NCI-H748 (cell line): ENCODE measurements around the gene CDH3.

Experiments
- DNase-seq: peaks from one replicate; lab custom pipeline; 2025; ENCODE audit not compliant: unreplicated experiment; lab: John Stamatoyannopoulos, UW

Gene CDH3

DNA sequence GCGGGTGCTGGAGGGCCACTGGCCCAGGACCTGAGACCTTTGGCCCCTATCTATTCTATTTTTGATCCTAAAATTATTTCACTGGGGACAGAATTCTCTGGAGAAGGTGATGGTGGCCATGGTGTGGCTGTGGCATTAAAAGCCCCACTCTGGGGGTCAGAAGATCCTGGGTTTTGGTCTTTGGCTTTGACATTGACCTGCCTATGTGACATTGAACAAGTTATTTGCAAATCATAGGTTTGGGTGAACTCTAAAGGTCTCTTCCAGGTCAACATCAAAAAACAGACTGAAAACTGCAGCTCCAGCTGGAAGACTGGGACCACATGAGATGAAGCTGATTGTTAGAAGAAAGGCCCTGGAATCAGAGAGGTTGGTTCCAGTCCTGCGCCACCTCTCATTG, 89.7 kb downstream of the CDH3 start:
- DNase-seq = no peak

DNA sequence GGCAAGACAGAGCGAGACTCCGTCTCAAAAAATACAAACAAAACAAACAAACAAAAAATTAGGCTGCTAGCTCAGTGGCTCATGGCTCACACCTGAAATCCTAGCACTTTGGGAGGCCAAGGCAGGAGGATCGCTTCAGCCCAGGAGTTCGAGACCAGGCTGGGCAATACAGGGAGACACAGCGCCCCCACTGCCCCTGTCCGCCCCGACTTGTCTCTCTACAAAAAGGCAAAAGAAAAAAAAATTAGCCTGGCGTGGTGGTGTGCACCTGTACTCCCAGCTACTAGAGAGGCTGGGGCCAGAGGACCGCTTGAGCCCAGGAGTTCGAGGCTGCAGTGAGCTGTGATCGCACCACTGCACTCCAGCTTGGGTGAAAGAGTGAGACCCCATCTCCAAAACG, 91.5 kb downstream of the CDH3 start:
- no peak for DNase-seq

DNA sequence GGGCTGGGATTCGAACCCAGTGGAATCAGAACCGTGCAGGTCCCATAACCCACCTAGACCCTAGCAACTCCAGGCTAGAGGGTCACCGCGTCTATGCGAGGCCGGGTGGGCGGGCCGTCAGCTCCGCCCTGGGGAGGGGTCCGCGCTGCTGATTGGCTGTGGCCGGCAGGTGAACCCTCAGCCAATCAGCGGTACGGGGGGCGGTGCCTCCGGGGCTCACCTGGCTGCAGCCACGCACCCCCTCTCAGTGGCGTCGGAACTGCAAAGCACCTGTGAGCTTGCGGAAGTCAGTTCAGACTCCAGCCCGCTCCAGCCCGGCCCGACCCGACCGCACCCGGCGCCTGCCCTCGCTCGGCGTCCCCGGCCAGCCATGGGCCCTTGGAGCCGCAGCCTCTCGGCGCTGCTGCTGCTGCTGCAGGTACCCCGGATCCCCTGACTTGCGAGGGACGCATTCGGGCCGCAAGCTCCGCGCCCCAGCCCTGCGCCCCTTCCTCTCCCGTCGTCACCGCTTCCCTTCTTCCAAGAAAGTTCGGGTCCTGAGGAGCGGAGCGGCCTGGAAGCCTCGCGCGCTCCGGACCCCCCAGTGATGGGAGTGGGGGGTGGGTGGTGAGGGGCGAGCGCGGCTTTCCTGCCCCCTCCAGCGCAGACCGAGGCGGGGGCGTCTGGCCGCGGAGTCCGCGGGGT, 92.1 kb downstream of the CDH3 start, which contains the start of gene CDH1:
TSS of gene CDH1 (plus strand) at position 247 of the 684 bp plus-strand sequence. CDS start at position 371, 124 bp downstream.
- DNase-seq = peak; percentile 93

DNA sequence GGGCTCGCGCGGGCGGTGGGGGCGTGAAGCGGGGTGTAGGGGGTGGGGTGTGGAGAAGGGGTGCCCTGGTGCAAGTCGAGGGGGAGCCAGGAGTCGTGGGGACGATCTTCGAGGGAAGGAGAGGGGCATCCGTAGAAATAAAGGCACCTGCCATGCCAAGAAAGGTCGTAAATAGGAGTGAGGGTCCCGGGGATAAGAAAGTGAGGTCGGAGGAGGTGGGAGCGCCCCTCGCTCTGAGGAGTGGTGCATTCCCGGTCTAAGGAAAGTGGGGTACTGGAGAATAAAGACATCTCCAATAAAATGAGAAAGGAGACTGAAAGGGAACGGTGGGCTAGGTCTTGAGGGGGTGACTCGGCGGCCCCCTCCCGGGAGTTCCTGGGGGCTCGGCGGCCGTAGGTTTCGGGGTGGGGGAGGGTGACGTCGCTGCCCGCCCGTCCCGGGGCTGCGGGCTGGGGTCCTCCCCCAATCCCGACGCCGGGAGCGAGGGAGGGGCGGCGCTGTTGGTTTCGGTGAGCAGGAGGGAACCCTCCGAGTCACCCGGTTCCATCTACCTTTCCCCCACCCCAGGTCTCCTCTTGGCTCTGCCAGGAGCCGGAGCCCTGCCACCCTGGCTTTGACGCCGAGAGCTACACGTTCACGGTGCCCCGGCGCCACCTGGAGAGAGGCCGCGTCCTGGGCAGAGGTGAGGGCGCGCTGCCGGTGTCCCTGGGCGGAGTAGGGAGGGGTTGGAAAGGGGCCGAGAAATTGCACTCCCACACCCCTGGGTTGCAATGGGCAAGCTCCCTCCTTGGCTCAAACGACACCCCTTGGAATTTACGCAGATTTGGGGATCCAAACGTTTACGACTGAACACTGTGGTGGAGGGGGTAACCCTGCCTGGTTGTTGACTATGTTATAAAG, 92.9 kb downstream of the CDH3 start:
- peak; percentile 42 for DNase-seq

DNA sequence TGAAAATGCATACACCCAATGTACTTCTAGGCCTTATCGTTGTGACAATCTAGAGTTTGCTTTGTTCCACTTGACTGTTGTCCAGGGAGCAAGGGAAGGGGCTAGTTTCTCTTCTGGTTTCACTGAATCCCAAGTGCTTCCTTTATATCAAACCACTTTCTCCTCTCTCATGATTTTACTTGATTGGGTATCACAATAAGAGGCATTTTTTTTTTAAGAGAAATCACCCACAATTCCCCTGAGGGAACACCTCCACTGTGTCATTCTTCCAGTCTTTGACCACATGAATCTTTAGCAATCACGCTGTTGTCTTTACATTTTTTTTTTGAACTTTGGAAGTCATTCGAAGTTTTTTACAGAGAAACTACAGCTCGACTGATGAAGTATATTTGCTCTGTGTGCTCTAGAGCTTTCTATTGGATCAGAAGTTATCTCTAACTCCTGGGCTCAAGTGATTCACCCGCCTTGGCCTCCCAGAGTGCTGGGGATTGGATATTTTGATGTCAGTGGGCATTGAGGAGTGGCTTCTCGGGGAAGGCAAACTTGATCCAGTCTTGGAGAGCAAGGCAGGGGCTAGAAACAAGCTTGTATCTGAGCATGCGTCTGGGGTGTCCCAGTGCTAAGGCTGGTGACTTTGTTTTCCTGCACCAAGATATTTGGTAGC, 95.0 kb downstream of the CDH3 start:
- DNase-seq = no peak

DNA sequence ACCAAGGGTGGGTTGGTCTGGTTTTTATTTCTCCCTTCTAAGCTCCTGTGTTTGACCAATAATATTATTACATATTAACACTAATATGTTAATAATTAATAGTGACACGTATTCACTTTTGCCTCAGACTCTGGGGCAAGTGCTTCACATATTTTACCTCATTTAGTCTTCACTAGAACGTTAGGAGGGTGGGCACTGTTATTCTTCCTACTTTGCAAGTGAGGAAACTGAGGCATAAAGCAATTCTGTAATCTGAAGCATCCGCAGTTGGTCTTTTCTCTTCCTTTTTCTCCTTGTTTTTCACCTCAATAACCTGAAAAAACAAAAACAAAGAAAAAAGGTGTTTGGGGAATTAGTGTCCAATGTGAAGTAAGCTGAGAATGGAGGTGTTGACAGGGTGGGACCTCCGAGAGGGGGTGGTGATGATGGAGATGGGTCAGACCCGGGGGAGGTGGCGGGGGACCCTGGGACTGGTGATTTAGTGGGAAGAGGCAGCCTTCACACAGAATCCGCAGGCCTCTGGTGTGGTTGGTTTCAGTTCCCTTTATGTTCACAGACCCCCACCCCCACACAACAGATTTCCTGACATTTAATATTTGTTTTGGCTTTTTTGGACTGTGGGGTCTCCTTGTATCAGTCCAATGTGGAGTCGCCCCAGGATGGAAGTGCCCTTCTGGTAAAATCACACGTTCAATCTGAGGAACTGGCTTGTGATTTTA, 95.7 kb downstream of the CDH3 start:
- no peak for DNase-seq

DNA sequence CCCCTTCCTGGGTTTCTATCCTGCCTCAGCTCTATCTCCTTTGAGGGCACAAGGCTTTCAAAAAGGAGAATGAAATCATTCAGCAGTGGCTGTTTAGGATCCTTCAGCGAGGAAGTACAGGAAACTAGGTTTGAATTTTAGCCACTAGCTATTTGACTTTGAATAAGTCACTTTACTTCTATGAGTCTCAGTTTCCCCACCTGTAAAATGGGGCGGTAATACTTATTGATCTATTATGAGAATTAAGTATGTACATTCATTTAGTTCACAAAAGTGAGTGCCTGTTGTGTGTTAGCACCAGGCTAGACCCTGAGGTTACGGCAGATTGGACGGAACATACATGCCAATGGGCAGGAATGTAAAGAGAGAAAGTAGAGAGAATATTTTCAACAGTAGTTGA, 98.6 kb downstream of the CDH3 start:
- DNase-seq = no peak

DNA sequence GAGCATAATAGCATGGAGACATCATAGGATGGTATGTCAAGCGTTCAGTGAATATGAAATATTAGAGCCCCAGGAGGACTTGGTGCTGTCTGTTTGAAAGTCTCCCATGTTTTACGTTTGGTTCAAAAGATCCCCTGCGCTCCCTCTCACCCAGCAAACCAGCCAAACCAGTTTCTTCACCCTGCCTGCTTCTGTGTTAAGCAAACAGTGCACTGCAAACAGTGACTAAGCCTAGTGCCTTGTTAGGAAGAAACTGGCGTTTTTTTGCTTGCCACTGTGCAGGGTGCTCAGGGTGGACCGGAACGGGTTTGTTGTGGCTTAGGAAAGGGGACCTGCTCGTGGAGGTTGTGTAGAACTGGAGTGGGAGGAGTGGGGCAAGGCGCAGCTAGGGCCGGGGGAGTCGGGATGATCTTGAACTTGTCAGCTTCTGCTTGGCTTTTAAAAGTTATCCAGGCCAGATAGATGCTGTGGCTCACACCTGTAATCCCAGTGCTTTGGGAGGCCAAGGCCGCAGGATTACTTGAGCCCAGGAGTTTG, 99.7 kb downstream of the CDH3 start:
- peak; percentile 97 for DNase-seq

DNA sequence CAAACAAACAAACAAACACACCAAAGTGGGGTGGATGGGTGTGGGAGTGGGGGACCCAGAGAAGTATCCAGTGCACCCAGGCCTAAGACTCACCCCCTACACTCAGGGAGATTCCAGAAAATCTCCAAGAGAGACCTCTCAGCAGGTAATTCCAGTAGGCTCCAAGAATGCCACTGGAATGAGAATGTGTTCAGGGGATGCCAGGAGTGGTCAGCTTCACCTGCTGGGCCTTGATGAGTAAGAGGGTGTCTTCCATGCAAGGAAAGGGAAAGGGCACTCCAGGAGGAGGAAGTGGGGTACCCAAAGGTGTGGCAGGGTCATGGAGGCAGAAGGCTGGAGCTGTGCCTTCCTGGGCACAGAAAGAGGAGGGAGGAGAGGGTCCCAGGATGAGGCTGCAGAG, 101.8 kb downstream of the CDH3 start:
- DNase-seq = no peak

DNA sequence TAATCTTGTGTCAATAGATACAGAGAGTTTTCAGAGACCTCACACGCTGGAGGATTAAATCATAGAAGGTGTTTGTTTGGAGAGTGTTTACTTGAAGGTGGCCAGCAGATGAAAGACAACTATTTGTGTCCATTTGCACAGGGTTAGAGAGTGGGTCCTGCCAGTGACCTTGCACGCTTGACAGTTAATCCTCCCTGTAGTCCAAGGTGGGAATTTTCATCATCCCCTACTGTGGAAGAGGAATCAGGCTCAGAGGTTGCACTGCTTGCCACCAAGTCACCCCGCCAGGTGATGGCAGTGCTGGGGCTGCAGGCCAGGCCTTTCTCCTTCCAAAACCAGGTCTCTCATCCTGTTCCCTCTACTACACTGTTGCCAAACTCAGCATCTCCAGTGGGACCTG, 104.3 kb downstream of the CDH3 start:
- no peak for DNase-seq
